HepG2 (cell line): ENCODE measurements around the gene PKIG. TPM values are rescaled to one million over a fixed set of nuclear protein-coding genes. Genes with fewer than 3 reads are reported as not detected.
A peak's percentile ranks its signal among the peaks of the same experiment; 100 is the strongest.

Experiments used
- ATAC-seq: fragments of 200-7000 bp; cut with Tn5 transposase; 3 replicates; pipeline ENCODE4 v1.9.1; 2020; ENCODE audit warnings: mild to moderate bottlenecking, moderate library complexity
- BruUV-seq: library from RNA; stranded (reverse); fragments of 400-500 nt; replicated peaks from 2 replicates; lab custom pipeline; 2021; lab: Mats Ljungman, UMichigan
- CTCF ChIA-PET: fragments of 300-600 bp; formaldehyde crosslinking; extraction: SDS; loops from one replicate; lab custom pipeline; 2021; ENCODE audit warnings: low total read pairs, inconsistent platforms, low intra/inter-chr PET ratio; lab: Yijun Ruan, JAX
- POLR2A ChIA-PET: fragments of 350-600 bp; sonication (Branson Sonifier 250); formaldehyde crosslinking; loops from one replicate; lab custom pipeline; 2020; ENCODE audit warnings: antibody characterized with exemption, inconsistent platforms; lab: Yijun Ruan, JAX
- DNase-seq: peaks from one replicate; pipeline ENCODE4 v3.0.0-alpha.2; 2015; ENCODE audit warnings: low spot score
- FAIRE-seq: peaks from 3 replicates; lab custom pipeline; 2011; peaks lifted over from hg19 to GRCh38; lab: Jason Lieb, UNC
- H2AFZ ChIP-seq: one replicate; pipeline ENCODE4 v1.6.1; 2011; ENCODE audit warnings: low read length, inconsistent platforms
- H3K27ac ChIP-seq: fragments of 300-600 bp; 3 replicates; pipeline ENCODE4 v1.8.0; 2011; ENCODE audit warnings: mixed run types, mild to moderate bottlenecking, mixed read lengths, low read length, inconsistent platforms; ENCODE audit not compliant: insufficient read depth; ENCODE audit errors: extremely low read length
- H3K27me3 ChIP-seq, 2 experiments: fragments of 200-600 bp in 1 of 2; 2 replicates in 1 of 2; 3 replicates in 1 of 2; pipeline versions ENCODE4 v1.6.0 to v1.8.0; 2011; ENCODE audit warnings: low read length in 2 of 2, mild to moderate bottlenecking in 2 of 2, moderate library complexity in 2 of 2, inconsistent platforms in 1 of 2; ENCODE audit not compliant: insufficient read depth in 2 of 2, control insufficient read depth in 1 of 2
- H3K36me3 ChIP-seq, 2 experiments: fragments of 200-600 bp in 1 of 2; replicated peaks in 1 of 2; 2 replicates in 1 of 2; 3 replicates in 1 of 2; pipeline versions ENCODE4 v1.5.1 to v1.8.0; 2011; ENCODE audit warnings: low read length in 2 of 2, inconsistent platforms in 1 of 2; ENCODE audit not compliant: insufficient read depth in 2 of 2, control insufficient read depth in 1 of 2
- H3K4me1 ChIP-seq: 2 replicates; pipeline ENCODE4 v1.5.1; 2012; ENCODE audit warnings: low read length, inconsistent platforms; ENCODE audit not compliant: insufficient read depth
- H3K4me2 ChIP-seq: 2 replicates; pipeline ENCODE4 v1.6.0; 2011; ENCODE audit warnings: low read depth, low read length, inconsistent platforms
- H3K4me3 ChIP-seq, 3 experiments: fragments of 200-600 bp in 1 of 3; sonication (generic), shearing (Covaris generic) in 1 of 3; replicated peaks in 1 of 3; 2 replicates each; pipeline ENCODE4 v1.5.1; 2011 to 2016; ENCODE audit warnings: low read length in 3 of 3, inconsistent platforms in 2 of 3, low read depth in 2 of 3, mild to moderate bottlenecking in 2 of 3, control low read depth in 1 of 3, mixed read lengths in 1 of 3; ENCODE audit not compliant: insufficient read depth in 1 of 3
- H3K79me2 ChIP-seq: one replicate; pipeline ENCODE4 v1.6.1; 2011; ENCODE audit warnings: low read length, inconsistent platforms; ENCODE audit not compliant: insufficient read depth
- H3K9ac ChIP-seq: 2 replicates; pipeline ENCODE4 v1.6.0; 2011; ENCODE audit warnings: mild to moderate bottlenecking, low read depth, low read length, inconsistent platforms; ENCODE audit not compliant: insufficient read depth
- H3K9me3 ChIP-seq: 2 replicates; pipeline ENCODE4 v1.5.1; 2012; ENCODE audit warnings: mild to moderate bottlenecking, low read length
- H4K20me1 ChIP-seq: 2 replicates; pipeline ENCODE4 v1.6.0; 2011; ENCODE audit warnings: inconsistent platforms, mild to moderate bottlenecking, low read length, moderate library complexity; ENCODE audit not compliant: insufficient read depth
- ETV5 ChIP-seq: IDR thresholded peaks from 2 replicates; pipeline ENCODE4 v1.6.1; 2018; ENCODE audit warnings: missing biosample characterization, missing genetic modification reagents, inconsistent platforms, borderline replicate concordance
- KDM1A ChIP-seq: IDR thresholded peaks from 2 replicates; pipeline ENCODE4 v1.6.1; 2016; ENCODE audit warnings: missing compliant biosample characterization
- TBL1XR1 ChIP-seq: fragments of 150-350 bp; IDR thresholded peaks from 2 replicates; pipeline ENCODE4 v1.6.1; 2014; ENCODE audit warnings: borderline replicate concordance, low read length; ENCODE audit not compliant: partially characterized antibody
- THAP7 ChIP-seq: sonication (generic); formaldehyde crosslinking; IDR thresholded peaks from 2 replicates; pipeline ENCODE4 v1.8.1; 2023; ENCODE audit warnings: mild to moderate bottlenecking, missing genetic modification reagents
- WIZ ChIP-seq: sonication (generic); formaldehyde crosslinking; IDR thresholded peaks from 2 replicates; pipeline ENCODE4 v1.5.1; 2020; ENCODE audit warnings: mild to moderate bottlenecking, missing genetic modification reagents
- ZBTB42 ChIP-seq: sonication (generic); formaldehyde crosslinking; IDR thresholded peaks from 2 replicates; pipeline ENCODE4 v1.5.0; 2020; ENCODE audit warnings: mild to moderate bottlenecking, missing genetic modification reagents
- ZBTB8A ChIP-seq: sonication (generic); formaldehyde crosslinking; IDR thresholded peaks from 2 replicates; pipeline ENCODE4 v1.4.0; 2020; ENCODE audit warnings: mild to moderate bottlenecking, low read depth, missing genetic modification reagents, borderline replicate concordance
- ZNF33A ChIP-seq: sonication (generic); formaldehyde crosslinking; IDR thresholded peaks from 2 replicates; pipeline ENCODE4 v1.5.1; 2020; ENCODE audit warnings: missing genetic modification reagents, mild to moderate bottlenecking, moderate library complexity, borderline replicate concordance
- ZNF432 ChIP-seq: sonication (generic); formaldehyde crosslinking; IDR thresholded peaks from 2 replicates; pipeline ENCODE4 v1.5.0; 2020; ENCODE audit warnings: missing genetic modification reagents, mild to moderate bottlenecking, borderline replicate concordance
- ZNF629 ChIP-seq: sonication (generic); formaldehyde crosslinking; conservative IDR thresholded peaks from 2 replicates; pipeline ENCODE4 v1.5.0; 2020; ENCODE audit warnings: missing genetic modification reagents
- WGBS: methylation state at CpG from one replicate; pipeline ENCODE4 v1.1.6; 2017; ENCODE audit warnings: low lambda C conversion rate; 5-methylcytosine and 5-hydroxymethylcytosine counted together
- in situ Hi-C: cut with HindIII; loops from 2 replicates; pipeline ENCODE4 v1.10.0; 2017; ENCODE audit warnings: low pct_unique_long_range_greater_than_20kb; ENCODE audit not compliant: extremely low pct_ligation_motif_present
- intact Hi-C: fragments of 100-400 bp; cut with micrococcal nuclease; formaldehyde crosslinking; loops from one replicate; pipeline ENCODE4 v1.10.0; 2022; ENCODE audit not compliant: unreplicated experiment
- polyA plus RNA-seq, 8 experiments: library from polyadenylated mRNA; depleted of rRNA in 3 of 8; stranded (reverse) in 7 of 8; unstranded in 1 of 8; fragments of >200 nt; fragmentation: Illumina TruSeq in 4 of 8; extraction: Trizol in 4 of 8; gene quantifications; 2 replicates each; pipeline versions ENCODE4 v1.2.1 to v1.2.3, GENCODE V29; 2011 to 2016; ENCODE audit warnings: low read depth in 4 of 8, missing spikeins in 1 of 8, mixed read lengths in 1 of 8; ENCODE audit not compliant: insufficient read depth in 1 of 8
- total RNA-seq, 5 experiments: library from RNA; depleted of rRNA; stranded (reverse); fragments of >200 nt; fragmentation: Illumina TruSeq; extraction: Trizol; gene quantifications; 2 replicates each; pipeline ENCODE4 v1.2.3, GENCODE V29; 2016; ENCODE audit warnings: low read depth in 1 of 5

The PKIG gene
- total and polyA plus RNA-seq, 2 of the 13 experiments (the other 11 are each of a cell fraction or from before 2014, with no cell fraction given) = 30.8 to 44.5 TPM

- TF ChIP-seq KDM1A (CRISPR knock-in tag) (peak; percentile 42; the same call in 1 of the 2 replicates), ZBTB42 (CRISPR knock-in tag) (no peak), WIZ (CRISPR knock-in tag) (no peak), ZNF629 (CRISPR knock-in tag) (peak; percentile 92)
- TF ChIP-seq, all 625 proteins: peak for 4
Observed at GRCh38 chr20:44573501-44573869, 8.9 kb upstream of the PKIG start (continued).

- Histone ChIP-seq H3K4me2 (no peak overlapping the region), H3K9ac (no peak overlapping the region), H3K27me3 (no peaks in the 10 kb centered on the region), H3K4me1 (peaks cover 10% of the 10 kb centered on the region; the same call in 1 of the 2 replicates), H4K20me1 (no peaks in the 10 kb centered on the region), H3K27ac (no peak overlapping the region), H2AFZ (no peak overlapping the region), H3K79me2 (no peaks in the 10 kb centered on the region), H3K4me3 (no peak overlapping the region), H3K9me3 (no peaks in the 10 kb centered on the region), H3K36me3 (no peaks in the 10 kb centered on the region)
- ChIA-PET POLR2A (no interaction called here), CTCF (interaction anchor here (3.1 kb wide), 1 partner anchor 35 kb away, joined by 14 read pairs; no protein-coding TSS in a partner anchor)
- BruUV-seq = no TSS peak
- no peak for DNase-seq
- WGBS = 95% methylated on average over 4 of the region's 4 CpGs
- intact Hi-C loops = loop anchor here (10.0 kb wide), 1 partner anchor 560 kb away; no protein-coding TSS in a partner anchor
- in situ Hi-C loops = no loop called here
- ATAC-seq = no peak
- TF ChIP-seq THAP7 (CRISPR knock-in tag) (no peak), ZBTB8A (CRISPR knock-in tag) (no peak), TBL1XR1 (no peak), ZNF432 (CRISPR knock-in tag) (no peak), ZNF33A (CRISPR knock-in tag) (no peak), ETV5 (no peak)
- no peak for FAIRE-seq
Observed at GRCh38 chr20:44574372-44574771, 8.0 kb upstream of the PKIG start.
